ENCODE data around the gene VPS4A. TPM values are rescaled to one million over a fixed set of nuclear protein-coding genes. Genes with fewer than 3 reads are reported as not detected.
A peak's percentile ranks its signal among the peaks of the same experiment; 100 is the strongest.

The VPS4A gene
- total RNA-seq, 2 experiments from 2014 or later = 32.3 to 34.9 TPM

DNA sequence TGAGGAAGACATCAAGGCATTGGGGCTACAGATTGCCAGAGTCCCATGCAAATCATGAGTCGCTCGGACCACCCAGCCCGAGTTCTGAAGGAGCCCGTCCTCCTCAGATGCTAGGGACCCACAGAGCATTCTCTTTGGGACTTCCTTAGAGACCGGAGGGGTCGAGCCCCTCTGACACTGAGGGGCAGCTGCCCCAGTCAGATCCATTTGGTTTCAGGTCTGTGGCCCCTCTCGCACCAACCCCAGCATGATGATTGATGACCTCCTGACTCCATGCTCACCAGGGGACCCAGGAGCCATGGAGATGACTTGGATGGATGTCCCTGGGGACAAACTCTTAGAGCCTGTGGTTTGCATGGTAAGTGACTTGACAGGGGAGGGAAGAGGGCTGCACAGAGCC lies 11.2 kb downstream of the VPS4A start:
- no peak overlapping the region for H3K27ac Mint-ChIP-seq
- POLR2A ChIA-PET = interaction anchor here (2.6 kb wide), 1 partner anchor 10 kb away, joined by 9 read pairs; the partner anchor contains the start of gene VPS4A
- H3K9me3 Mint-ChIP-seq = no peaks in the 10 kb centered on the region

GRCh38 chr16:69323415-69323814 lies 12.3 kb downstream of the VPS4A start:
- ChIA-PET POLR2A (interaction anchor here (1.2 to 9.7 kb wide), 3 partner anchors 8 to 17 kb away, joined by 4 to 151 read pairs (median 9); partner anchors contain the start of genes COG8, NIP7 and VPS4A), CTCF (no interaction called here)
- peaks cover 23% of the 10 kb centered on the region for H3K4me1 Mint-ChIP-seq
- H3K36me3 Mint-ChIP-seq (ENCODE audit: low read depth) = peaks cover 73% of the 10 kb centered on the region
- no peak overlapping the region for H3K27ac Mint-ChIP-seq
- H3K9me3 Mint-ChIP-seq = no peaks in the 10 kb centered on the region
- no peak overlapping the region for H3K4me3 Mint-ChIP-seq
- DNase-seq = no peak
- no peaks in the 10 kb centered on the region for H3K27me3 Mint-ChIP-seq

More for the DNA sequence above, 11.2 kb downstream of the VPS4A start:
- Mint-ChIP-seq H3K4me1 (peaks cover 18% of the 10 kb centered on the region), H3K36me3 (ENCODE audit: low read depth) (peaks cover 75% of the 10 kb centered on the region), H3K27me3 (no peaks in the 10 kb centered on the region), H3K4me3 (no peak overlapping the region)
- CTCF ChIA-PET = no interaction called here
- no peak for DNase-seq

- ChIA-PET POLR2A (interaction anchor here (0.6 to 9.7 kb wide), 3 partner anchors 9 to 24 kb away, joined by 3 to 151 read pairs (median 4); partner anchors contain the start of genes COG8 and NIP7), CTCF (no interaction called here)
- Mint-ChIP-seq H3K27ac (no peak overlapping the region), H3K36me3 (ENCODE audit: low read depth) (peaks cover 76% of the 10 kb centered on the region), H3K27me3 (no peaks in the 10 kb centered on the region), H3K4me3 (no peak overlapping the region), H3K9me3 (no peaks in the 10 kb centered on the region), H3K4me1 (peaks cover 30% of the 10 kb centered on the region)
- DNase-seq = no peak
Measured at GRCh38 chr16:69324013-69324531, 12.9 kb downstream of the VPS4A start.

GRCh38 chr16:69324585-69325253 lies 13.6 kb downstream of the VPS4A start:
- Mint-ChIP-seq H3K27me3 (no peaks in the 10 kb centered on the region), H3K4me3 (no peak overlapping the region), H3K4me1 (peaks cover 35% of the 10 kb centered on the region), H3K9me3 (no peaks in the 10 kb centered on the region), H3K36me3 (ENCODE audit: low read depth) (peaks cover 73% of the 10 kb centered on the region), H3K27ac (no peak overlapping the region)
- CTCF ChIA-PET = no interaction called here
- POLR2A ChIA-PET = interaction anchor here (0.6 to 9.7 kb wide), 2 partner anchors 15 to 23 kb away, joined by 3 to 151 read pairs; partner anchors contain the start of genes COG8 and NIP7
- DNase-seq = no peak

GRCh38 chr16:69325784-69326171 lies 14.6 kb downstream of the VPS4A start:
- no peaks in the 10 kb centered on the region for H3K9me3 Mint-ChIP-seq
- peaks cover 70% of the 10 kb centered on the region for H3K36me3 Mint-ChIP-seq (ENCODE audit: low read depth)
- POLR2A ChIA-PET = interaction anchor here (1.4 to 9.7 kb wide), 4 partner anchors 8 to 139 kb away, joined by 4 to 151 read pairs (median 28); partner anchors contain the start of genes COG8, NIP7 and SNTB2
- H3K27ac Mint-ChIP-seq = no peak overlapping the region
- DNase-seq = no peak
- H3K4me1 Mint-ChIP-seq = peaks cover 35% of the 10 kb centered on the region
- H3K27me3 Mint-ChIP-seq = no peaks in the 10 kb centered on the region
- H3K4me3 Mint-ChIP-seq = no peak overlapping the region
- CTCF ChIA-PET = interaction anchor here (1.2 to 1.7 kb wide), 2 partner anchors 13 to 176 kb away, joined by 5 to 9 read pairs; no protein-coding TSS in a partner anchor

- Mint-ChIP-seq H3K27ac (peak overlapping the region; percentile 40), H3K9me3 (no peaks in the 10 kb centered on the region), H3K4me3 (no peak overlapping the region), H3K27me3 (no peaks in the 10 kb centered on the region), H3K36me3 (ENCODE audit: low read depth) (peaks cover 65% of the 10 kb centered on the region), H3K4me1 (peaks cover 37% of the 10 kb centered on the region)
- no peak for DNase-seq
- ChIA-PET POLR2A (interaction anchor here (0.7 to 9.7 kb wide), 5 partner anchors 8 to 140 kb away, joined by 3 to 151 read pairs (median 6); partner anchors contain the start of genes COG8, NIP7 and SNTB2), CTCF (interaction anchor here (1.2 to 1.7 kb wide), 3 partner anchors 13 to 176 kb away, joined by 5 to 9 read pairs (median 6); partner anchors contain the start of gene COG8)
Measured at GRCh38 chr16:69326172-69326873, 15.2 kb downstream of the VPS4A start.

GRCh38 chr16:69327585-69328310 lies 16.6 kb downstream of the VPS4A start:
- CTCF ChIA-PET = interaction anchor here (1.5 to 2.7 kb wide), 2 partner anchors 11 to 13 kb away, joined by 6 to 11 read pairs; partner anchors contain the start of genes COG8 and NIP7
- no peak for DNase-seq
- peaks cover 59% of the 10 kb centered on the region for H3K36me3 Mint-ChIP-seq (ENCODE audit: low read depth)
- H3K27ac Mint-ChIP-seq = peak overlapping the region; percentile 26
- POLR2A ChIA-PET = interaction anchor here (0.6 to 9.7 kb wide), 5 partner anchors 10 to 84 kb away, joined by 3 to 151 read pairs (median 16); partner anchors contain the start of genes COG8 and NIP7
- peaks cover 46% of the 10 kb centered on the region for H3K4me1 Mint-ChIP-seq
- no peaks in the 10 kb centered on the region for H3K27me3 Mint-ChIP-seq
- H3K9me3 Mint-ChIP-seq = no peaks in the 10 kb centered on the region
- peak overlapping the region; percentile 4 for H3K4me3 Mint-ChIP-seq

DNA sequence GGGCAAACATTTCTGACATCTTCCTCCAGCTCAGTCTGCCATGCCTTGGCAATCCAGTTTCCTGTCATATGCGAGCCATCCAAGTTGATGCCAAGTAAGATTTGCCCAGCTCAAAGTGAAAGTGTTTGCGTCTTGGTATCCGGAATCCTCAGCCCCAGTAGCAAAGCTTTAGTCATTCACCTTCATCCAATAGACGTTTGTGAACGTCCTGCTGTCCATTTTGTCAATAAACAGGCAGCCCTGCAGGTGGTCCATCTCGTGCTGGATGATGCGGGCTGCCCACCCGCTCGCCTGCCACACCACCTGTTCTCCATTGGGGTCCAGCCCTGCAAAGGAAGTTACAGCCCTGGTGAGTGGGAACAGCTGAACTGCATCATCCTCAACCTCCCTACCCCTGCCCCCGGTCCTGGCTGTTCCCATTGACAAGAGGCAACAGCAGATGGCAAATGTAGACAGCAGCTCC lies 17.7 kb downstream of the VPS4A start:
- peak; percentile 31 for DNase-seq

GRCh38 chr16:69329369-69330285 lies 18.5 kb downstream of the VPS4A start:
- Mint-ChIP-seq H3K4me3 (peak overlapping the region; percentile 79), H3K36me3 (ENCODE audit: low read depth) (peaks cover 55% of the 10 kb centered on the region), H3K9me3 (no peaks in the 10 kb centered on the region), H3K4me1 (peaks cover 50% of the 10 kb centered on the region), H3K27me3 (no peaks in the 10 kb centered on the region), H3K27ac (peak overlapping the region; percentile 78)
- ChIA-PET CTCF (interaction anchor here (1.0 to 2.7 kb wide), 6 partner anchors 9 to 424 kb away, joined by 3 to 15 read pairs (median 4); partner anchors contain the start of genes COG8, NIP7 and VPS4A), POLR2A (interaction anchor here (0.6 to 9.7 kb wide), 15 partner anchors 10 to 433 kb away, joined by 3 to 151 read pairs (median 3); partner anchors contain the start of genes COG8, CYB5B, NIP7 and NOB1)
- DNase-seq = peak; percentile 47

More for the DNA sequence above, 17.7 kb downstream of the VPS4A start:
- no peaks in the 10 kb centered on the region for H3K27me3 Mint-ChIP-seq
- CTCF ChIA-PET = interaction anchor here (1.4 to 2.7 kb wide), 5 partner anchors 10 to 425 kb away, joined by 3 to 15 read pairs (median 6); partner anchors contain the start of genes COG8 and NIP7
- peaks cover 50% of the 10 kb centered on the region for H3K4me1 Mint-ChIP-seq
- H3K4me3 Mint-ChIP-seq = peak overlapping the region; percentile 79
- POLR2A ChIA-PET = interaction anchor here (0.7 to 9.7 kb wide), 10 partner anchors 11 to 426 kb away, joined by 3 to 151 read pairs (median 4); partner anchors contain the start of genes COG8, CYB5B, NIP7 and NOB1
- peaks cover 55% of the 10 kb centered on the region for H3K36me3 Mint-ChIP-seq (ENCODE audit: low read depth)
- H3K27ac Mint-ChIP-seq = peak overlapping the region; percentile 78
- no peaks in the 10 kb centered on the region for H3K9me3 Mint-ChIP-seq

DNA sequence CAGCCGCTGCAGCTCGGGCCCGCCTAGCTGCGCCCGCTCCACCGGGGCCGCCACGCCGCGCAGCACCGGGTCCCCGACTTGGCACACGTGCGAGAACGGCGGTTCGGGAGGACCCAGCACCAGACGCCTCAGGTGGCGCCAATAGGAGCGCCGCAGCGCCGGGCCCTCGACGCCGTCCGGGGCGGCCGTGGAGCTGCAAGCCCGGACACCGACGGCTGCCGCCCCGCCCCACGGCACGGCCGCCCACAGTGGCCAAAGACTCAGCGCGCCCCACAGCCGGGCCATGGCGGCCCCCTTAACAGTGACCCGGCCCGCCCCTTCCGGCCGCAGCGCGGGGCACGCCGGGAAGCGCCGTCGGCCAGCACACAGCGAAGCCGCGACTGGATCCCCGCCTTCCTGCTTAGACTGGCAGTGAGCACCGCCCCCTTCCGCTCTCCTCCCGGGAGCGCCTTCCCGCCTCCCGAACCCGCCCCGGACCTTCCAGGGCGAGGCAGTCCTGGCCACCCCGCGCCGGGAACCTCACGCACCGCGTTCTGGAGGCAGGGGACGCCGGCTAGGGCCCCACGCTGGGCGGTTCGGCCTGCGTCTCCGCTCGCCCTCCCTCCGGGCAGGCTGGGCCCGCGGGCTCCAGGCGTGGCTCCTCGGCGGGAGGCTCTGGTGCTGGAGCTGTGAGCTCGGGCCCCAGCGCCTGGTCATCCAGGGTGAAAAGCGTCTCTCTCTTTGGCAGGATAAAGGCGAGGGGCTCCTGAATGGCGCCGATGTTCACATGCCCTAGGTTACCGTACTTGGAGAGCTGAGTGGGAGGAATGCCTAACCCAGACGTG lies 19.3 kb downstream of the VPS4A start, which contains the start of gene PDF:
TSS of gene PDF (minus strand) at position 303 of the 824 bp plus-strand sequence. CDS start at position 285, 18 bp downstream.
- DNase-seq = peak; percentile 87
- no peaks in the 10 kb centered on the region for H3K9me3 Mint-ChIP-seq
- H3K27me3 Mint-ChIP-seq = no peaks in the 10 kb centered on the region
- H3K27ac Mint-ChIP-seq = peak within 1 kb of the TSS; percentile 78
- ChIA-PET POLR2A (interaction anchor here (0.6 to 9.7 kb wide), 11 partner anchors 9 to 432 kb away, joined by 3 to 151 read pairs (median 4); partner anchors contain the start of genes COG8, CYB5B, NIP7 and NQO1), CTCF (interaction anchor here (0.5 to 2.7 kb wide), 5 partner anchors 8 to 50 kb away, joined by 3 to 15 read pairs (median 4); partner anchors contain the start of genes COG8, NIP7 and VPS4A)
- H3K36me3 Mint-ChIP-seq (ENCODE audit: low read depth) = peaks cover 55% of the 10 kb centered on the region
- H3K4me1 Mint-ChIP-seq = peaks cover 48% of the 10 kb centered on the region
- H3K4me3 Mint-ChIP-seq = peak within 1 kb of the TSS; percentile 80
